ENCODE measurements around the gene GYPA.
"Not testable (repeated sequence)": the region's sequence is repeated elsewhere in the genome, so short reads cannot be mapped to it uniquely, and the experiment has no call there.

Gene GYPA

GRCh38 chr4:144129336-144129875 is 11.1 kb downstream of the GYPA start:
- not testable (repeated sequence) for DNase-seq (ENCODE audit: low read depth in 1 of 2, low spot score in 1 of 2)

DNA sequence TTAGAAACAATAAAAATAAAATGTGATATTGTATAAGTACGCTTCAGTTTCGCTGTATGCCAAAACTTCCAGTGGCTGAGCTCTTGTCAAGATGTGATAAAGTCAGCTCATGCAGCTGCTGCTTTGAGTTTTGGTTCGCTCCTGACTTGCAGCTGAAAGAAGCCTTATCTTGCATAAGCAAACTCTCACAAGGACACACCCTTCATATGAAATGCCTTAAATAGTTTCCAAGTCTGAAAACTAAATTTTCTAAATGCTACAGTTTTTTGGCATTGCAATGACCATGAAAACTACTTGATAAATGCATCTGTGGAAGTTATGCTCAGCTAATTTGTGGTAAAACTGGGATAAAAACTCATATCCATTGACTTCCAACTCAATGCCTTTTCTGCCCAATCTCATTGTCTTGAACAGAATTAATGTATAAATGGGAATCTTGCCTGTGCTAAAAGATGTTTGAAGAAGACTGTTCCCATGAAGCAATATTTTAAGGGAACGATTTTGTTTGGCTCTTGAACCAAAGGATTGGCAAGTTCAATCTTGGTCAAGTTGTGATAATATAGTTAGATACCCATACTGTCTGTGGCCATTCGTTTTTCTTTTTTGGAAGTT is 11.7 kb downstream of the GYPA start:
- not testable (repeated sequence) for DNase-seq (ENCODE audit: low read depth in 1 of 2, low spot score in 1 of 2)

DNA sequence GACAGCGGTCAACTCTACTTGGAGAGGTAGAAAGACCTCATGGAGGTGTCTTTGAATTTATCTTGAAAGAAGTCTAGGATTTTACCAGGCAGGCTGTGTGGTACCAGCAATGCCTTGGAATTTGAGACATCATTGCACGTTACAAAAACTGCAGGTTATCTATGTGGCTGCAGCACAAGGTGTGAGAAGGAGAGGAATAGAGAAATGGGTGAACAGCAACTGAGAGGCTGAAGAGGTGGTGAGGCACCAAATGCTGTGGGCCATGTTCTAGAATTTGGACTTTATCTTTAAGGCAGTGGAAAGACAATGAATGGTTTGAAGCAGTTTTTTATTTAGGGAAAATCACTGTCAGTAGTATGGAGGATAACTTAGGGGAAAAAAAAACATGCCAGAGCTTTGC is 15.4 kb downstream of the GYPA start:
- not testable (repeated sequence) for DNase-seq (ENCODE audit: low read depth in 1 of 2, low spot score in 1 of 2)

DNA sequence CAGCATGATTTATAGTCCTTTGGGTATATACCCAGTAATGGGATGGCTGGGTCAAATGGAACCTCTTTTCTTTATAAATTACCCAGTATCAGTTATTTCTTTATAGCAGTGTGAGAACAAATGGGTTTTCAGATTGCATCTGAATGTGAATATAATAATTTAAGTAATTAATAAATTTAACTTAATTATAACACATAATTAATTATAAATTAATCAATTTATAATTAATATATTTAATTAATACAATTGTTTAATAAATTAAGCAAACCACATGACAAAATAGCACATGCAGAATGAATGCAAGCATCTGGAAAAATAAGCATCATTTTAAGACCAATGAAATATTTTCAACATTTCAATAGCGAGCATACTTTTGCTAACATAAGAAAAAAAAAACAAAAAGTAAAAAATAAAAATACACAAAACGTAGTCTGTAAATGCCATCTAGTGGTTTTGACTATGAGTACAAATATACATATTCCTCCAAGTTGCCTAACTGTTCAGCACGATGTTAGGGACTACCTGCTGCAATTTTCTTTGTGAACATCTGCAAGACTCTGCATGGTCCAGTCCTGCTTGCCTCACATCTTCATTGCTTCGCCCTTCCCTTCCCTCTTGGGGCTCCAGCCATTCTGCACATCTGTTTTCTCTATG is 16.4 kb downstream of the GYPA start:
- DNase-seq (ENCODE audit: low read depth in 1 of 2, low spot score in 1 of 2), result not testable (repeated sequence)

- DNase-seq (ENCODE audit: low read depth in 1 of 2, low spot score in 1 of 2), result not testable (repeated sequence)
These were observed 17.2 kb downstream of the GYPA start for GRCh38 chr4:144123269-144123668.

DNA sequence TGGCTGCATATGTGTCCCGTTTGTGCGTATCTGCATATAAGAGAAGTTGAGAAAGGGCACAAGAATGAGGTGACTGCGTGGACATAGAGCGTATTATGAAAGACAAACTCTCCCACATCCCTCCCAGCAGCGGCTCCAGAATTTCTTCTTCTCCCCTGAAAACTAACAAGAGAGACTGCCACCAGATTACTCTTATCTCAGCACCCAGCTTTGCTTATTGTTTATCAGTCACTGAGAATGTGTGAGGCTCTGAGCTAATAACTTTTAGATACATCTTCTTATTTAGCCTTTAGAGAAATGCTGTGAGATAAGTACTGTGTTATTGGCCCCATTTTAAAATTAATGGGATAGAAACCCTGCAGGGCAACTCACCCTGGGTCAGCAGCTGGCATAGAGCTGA is 20.8 kb downstream of the GYPA start:
- DNase-seq (ENCODE audit: low read depth in 1 of 2, low spot score in 1 of 2), result not testable (repeated sequence)

DNA sequence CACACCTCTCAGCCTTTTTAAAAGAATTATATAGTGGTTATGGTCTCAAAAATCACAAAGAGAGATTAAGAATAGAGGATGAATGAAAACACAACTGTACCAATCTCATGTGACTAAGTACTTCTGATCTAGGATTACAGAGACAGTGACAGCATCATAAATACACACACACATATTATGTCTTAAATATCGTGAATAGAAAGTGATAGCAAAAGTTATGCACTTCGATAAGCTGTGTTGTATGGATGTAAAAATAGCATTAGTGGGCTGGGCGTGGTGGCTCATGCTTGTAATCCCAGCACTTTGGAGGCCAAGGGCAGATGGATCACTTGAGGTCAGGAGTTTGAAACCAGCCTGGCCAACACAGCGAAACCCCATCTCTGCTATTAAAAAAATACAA is 25.0 kb downstream of the GYPA start:
- no peak for DNase-seq (ENCODE audit: low read depth in 1 of 2, low spot score in 1 of 2)

GRCh38 chr4:144113546-144113945 is 27.0 kb downstream of the GYPA start:
- no peak for DNase-seq (ENCODE audit: low read depth in 1 of 2, low spot score in 1 of 2)

GRCh38 chr4:144104509-144105130 is 35.9 kb downstream of the GYPA start:
- no peak for DNase-seq (ENCODE audit: low read depth in 1 of 2, low spot score in 1 of 2)

DNA sequence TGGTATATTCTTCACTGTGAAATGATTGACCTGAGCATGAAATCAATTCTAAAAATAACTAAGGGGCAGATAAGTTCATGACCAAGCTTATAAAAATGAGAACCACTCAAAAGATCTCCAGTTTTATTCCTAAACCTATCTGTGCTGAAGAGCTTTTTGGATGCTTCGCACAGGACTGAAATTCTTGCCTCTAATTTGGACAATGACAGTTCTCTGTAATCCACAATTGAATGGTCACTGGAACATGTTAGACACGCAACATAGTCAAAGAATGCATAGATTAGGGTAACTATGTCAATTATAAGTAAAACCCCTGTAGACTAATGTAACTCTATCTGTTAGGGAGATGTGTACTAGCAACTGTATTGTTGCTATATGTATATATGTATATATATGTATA is 42.7 kb downstream of the GYPA start:
- DNase-seq (ENCODE audit: low read depth in 1 of 2, low spot score in 1 of 2), result not testable (repeated sequence)

- not testable (repeated sequence) for DNase-seq (ENCODE audit: low read depth in 1 of 2, low spot score in 1 of 2)
These were observed 46.5 kb downstream of the GYPA start for GRCh38 chr4:144093995-144094394.

DNA sequence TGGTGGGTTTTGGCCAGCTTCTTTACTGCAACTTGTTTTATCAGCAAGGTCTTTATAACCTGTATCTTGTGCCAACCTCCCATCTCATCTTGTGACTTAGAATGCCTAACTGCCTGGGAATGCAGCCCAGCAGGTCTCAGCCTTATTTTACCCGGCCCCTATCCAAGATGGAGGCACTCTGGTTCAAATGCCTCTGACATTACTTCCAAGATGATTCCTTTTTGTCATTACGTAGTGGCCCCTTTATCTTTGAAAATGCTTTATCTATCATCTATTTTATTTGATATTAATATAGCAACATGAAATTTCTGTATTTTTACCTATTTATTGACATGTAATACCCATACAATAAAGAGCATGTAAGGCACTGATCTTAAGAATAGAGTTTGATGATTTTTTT is 49.3 kb downstream of the GYPA start:
- DNase-seq (ENCODE audit: low read depth in 1 of 2, low spot score in 1 of 2), result not testable (repeated sequence)

DNA sequence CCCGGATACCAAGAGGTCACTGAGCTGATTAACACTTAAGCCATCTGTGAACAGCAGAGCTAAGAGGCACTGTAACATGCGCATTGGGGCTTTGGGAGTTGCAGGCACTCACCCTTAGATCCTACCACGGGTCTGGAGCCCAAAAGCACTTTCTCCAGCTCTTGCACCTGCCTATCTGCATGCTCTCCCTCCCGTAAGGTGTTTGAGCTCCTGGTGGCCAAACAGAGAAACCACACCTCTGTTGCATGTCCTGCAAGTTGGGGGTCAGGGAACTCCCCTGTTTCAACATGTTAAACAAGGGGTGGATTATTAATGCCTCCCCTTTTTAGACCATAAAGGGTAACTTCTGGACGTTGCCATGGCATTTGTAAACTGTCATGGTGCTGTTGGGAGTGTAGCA is 49.8 kb downstream of the GYPA start:
- DNase-seq (ENCODE audit: low read depth in 1 of 2, low spot score in 1 of 2), result no peak

DNA sequence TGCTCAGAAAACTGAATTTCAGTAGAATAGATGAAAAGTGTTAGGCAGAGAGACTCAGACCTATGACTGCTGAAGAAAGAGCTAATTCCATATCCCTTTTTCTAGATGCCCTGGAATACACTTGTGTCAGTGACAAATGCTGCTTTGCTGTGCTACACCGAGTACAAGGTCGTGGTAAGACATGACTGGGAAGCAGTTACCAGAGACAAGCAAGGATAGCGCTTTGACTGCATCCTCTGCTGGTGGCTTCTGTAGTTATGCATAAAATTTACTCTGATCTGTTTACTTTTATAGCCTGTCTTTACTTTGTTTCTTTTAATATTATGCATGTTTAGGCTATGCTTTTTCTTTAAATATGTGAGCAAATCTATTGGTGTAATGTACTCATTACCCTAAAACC is 58.5 kb downstream of the GYPA start:
- not testable (repeated sequence) for DNase-seq (ENCODE audit: low read depth in 1 of 2, low spot score in 1 of 2)

GRCh38 chr4:144080135-144080534 is 60.4 kb downstream of the GYPA start:
- not testable (repeated sequence) for DNase-seq (ENCODE audit: low read depth in 1 of 2, low spot score in 1 of 2)

GRCh38 chr4:144078746-144079145 is 61.8 kb downstream of the GYPA start:
- not testable (repeated sequence) for DNase-seq (ENCODE audit: low read depth in 1 of 2, low spot score in 1 of 2)

- not testable (repeated sequence) for DNase-seq (ENCODE audit: low read depth in 1 of 2, low spot score in 1 of 2)
These were observed 79.0 kb downstream of the GYPA start for GRCh38 chr4:144061556-144061955.

- DNase-seq (ENCODE audit: low read depth in 1 of 2, low spot score in 1 of 2), result not testable (repeated sequence)
These were observed 80.2 kb downstream of the GYPA start for GRCh38 chr4:144060234-144060859.
